ENCODE measurements around the gene CCDC83.
A peak's percentile ranks its signal among the peaks of the same experiment; 100 is the strongest.

Gene CCDC83

GRCh38 chr11:85934596-85935169 lies 79.5 kb downstream of the CCDC83 start:
- in situ Hi-C loops (cut with HindIII; ENCODE audit: low sequenced_read_pairs) = no loop called here
- H3K4me3 ChIP-seq (ENCODE audit: low read depth, low read length) = no peak overlapping the region
- TF ChIP-seq CTCF (IDR thresholded peaks at IDR 0.05; ENCODE audit: low read depth, low read length) = no peak
- no peak for DNase-seq (ENCODE audit: low read depth, low spot score)

- H3K4me3 ChIP-seq (ENCODE audit: low read depth, low read length) = no peak overlapping the region
- TF ChIP-seq CTCF (IDR thresholded peaks at IDR 0.05; ENCODE audit: low read depth, low read length) = no peak
- in situ Hi-C loops (cut with HindIII; ENCODE audit: low sequenced_read_pairs) = no loop called here
- no peak for DNase-seq (ENCODE audit: low read depth, low spot score)
Measured at GRCh38 chr11:85935751-85936150, 80.6 kb downstream of the CCDC83 start.

- no peak for DNase-seq (ENCODE audit: low read depth, low spot score)
- TF ChIP-seq CTCF (IDR thresholded peaks at IDR 0.05; ENCODE audit: low read depth, low read length) = no peak
- in situ Hi-C loops (cut with HindIII; ENCODE audit: low sequenced_read_pairs) = no loop called here
- no peak overlapping the region for H3K4me3 ChIP-seq (ENCODE audit: low read depth, low read length)
Measured at GRCh38 chr11:85937835-85938234, 82.7 kb downstream of the CCDC83 start.

- H3K4me3 ChIP-seq (ENCODE audit: low read depth, low read length) = no peak overlapping the region
- no peak for TF ChIP-seq CTCF (IDR thresholded peaks at IDR 0.05; ENCODE audit: low read depth, low read length)
- in situ Hi-C loops (cut with HindIII; ENCODE audit: low sequenced_read_pairs) = no loop called here
- no peak for DNase-seq (ENCODE audit: low read depth, low spot score)
Measured at GRCh38 chr11:85939099-85940015, 84.2 kb downstream of the CCDC83 start.

GRCh38 chr11:85941380-85941973 lies 86.3 kb downstream of the CCDC83 start:
- DNase-seq (ENCODE audit: low read depth, low spot score) = peak; percentile 68
- in situ Hi-C loops (cut with HindIII; ENCODE audit: low sequenced_read_pairs) = no loop called here
- no peak overlapping the region for H3K4me3 ChIP-seq (ENCODE audit: low read depth, low read length)
- TF ChIP-seq CTCF (IDR thresholded peaks at IDR 0.05; ENCODE audit: low read depth, low read length) = peak; percentile 76

GRCh38 chr11:85945296-85945695 lies 90.1 kb downstream of the CCDC83 start:
- TF ChIP-seq CTCF (IDR thresholded peaks at IDR 0.05; ENCODE audit: low read depth, low read length) = no peak
- in situ Hi-C loops (cut with HindIII; ENCODE audit: low sequenced_read_pairs) = no loop called here
- H3K4me3 ChIP-seq (ENCODE audit: low read depth, low read length) = no peak overlapping the region
- DNase-seq (ENCODE audit: low read depth, low spot score) = no peak
